Stimulated activated naive CD8-positive, alpha-beta T cell treated with anti-CD3 and anti-CD28 coated beads, Interleukin-15, Interleukin-2, amounts not matched to agents 100 U/mL and 50 U/mL, for 24 hours (primary cell): Measurements from ENCODE around the gene PCDHGB4.
"Not testable (repeated sequence)": the region's sequence is repeated elsewhere in the genome, so short reads cannot be mapped to it uniquely, and the experiment has no call there.

Source experiments
- ATAC-seq: fragments of 150-1000 bp; cut with Tn5 transposase; one replicate; pipeline ENCODE4 v1.10.0; 2021
- DNase-seq: peaks from one replicate; pipeline ENCODE4 v3.0.0; 2021

The PCDHGB4 gene

DNA sequence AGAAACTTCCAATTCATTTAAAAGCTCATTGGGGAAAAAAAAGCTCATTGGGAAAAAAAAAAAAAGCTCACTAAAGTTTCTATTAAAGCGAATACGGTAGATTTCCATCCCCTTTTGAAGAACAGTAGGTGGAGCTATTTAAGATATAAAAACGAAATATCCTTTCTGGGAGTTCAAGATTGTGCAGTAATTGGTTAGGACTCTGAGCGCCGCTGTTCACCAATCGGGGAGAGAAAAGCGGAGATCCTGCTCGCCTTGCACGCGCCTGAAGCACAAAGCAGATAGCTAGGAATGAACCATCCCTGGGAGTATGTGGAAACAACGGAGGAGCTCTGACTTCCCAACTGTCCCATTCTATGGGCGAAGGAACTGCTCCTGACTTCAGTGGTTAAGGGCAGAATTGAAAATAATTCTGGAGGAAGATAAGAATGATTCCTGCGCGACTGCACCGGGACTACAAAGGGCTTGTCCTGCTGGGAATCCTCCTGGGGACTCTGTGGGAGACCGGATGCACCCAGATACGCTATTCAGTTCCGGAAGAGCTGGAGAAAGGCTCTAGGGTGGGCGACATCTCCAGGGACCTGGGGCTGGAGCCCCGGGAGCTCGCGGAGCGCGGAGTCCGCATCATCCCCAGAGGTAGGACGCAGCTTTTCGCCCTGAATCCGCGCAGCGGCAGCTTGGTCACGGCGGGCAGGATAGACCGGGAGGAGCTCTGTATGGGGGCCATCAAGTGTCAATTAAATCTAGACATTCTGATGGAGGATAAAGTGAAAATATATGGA lies 43.0 kb downstream of the PCDHGB4 start, which contains the start of gene PCDHGA12:
TSS of gene PCDHGA12 (plus strand) at position 176 of the 782 bp plus-strand sequence. CDS start at position 429, 253 bp downstream.
- no peak for ATAC-seq
- no peak for DNase-seq

DNA sequence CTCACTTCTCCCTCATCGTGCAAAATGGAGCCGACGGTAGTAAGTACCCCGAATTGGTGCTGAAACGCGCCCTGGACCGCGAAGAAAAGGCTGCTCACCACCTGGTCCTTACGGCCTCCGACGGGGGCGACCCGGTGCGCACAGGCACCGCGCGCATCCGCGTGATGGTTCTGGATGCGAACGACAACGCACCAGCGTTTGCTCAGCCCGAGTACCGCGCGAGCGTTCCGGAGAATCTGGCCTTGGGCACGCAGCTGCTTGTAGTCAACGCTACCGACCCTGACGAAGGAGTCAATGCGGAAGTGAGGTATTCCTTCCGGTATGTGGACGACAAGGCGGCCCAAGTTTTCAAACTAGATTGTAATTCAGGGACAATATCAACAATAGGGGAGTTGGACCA lies 43.8 kb downstream of the PCDHGB4 start:
- ATAC-seq (no peak), DNase-seq (no peak)

DNA sequence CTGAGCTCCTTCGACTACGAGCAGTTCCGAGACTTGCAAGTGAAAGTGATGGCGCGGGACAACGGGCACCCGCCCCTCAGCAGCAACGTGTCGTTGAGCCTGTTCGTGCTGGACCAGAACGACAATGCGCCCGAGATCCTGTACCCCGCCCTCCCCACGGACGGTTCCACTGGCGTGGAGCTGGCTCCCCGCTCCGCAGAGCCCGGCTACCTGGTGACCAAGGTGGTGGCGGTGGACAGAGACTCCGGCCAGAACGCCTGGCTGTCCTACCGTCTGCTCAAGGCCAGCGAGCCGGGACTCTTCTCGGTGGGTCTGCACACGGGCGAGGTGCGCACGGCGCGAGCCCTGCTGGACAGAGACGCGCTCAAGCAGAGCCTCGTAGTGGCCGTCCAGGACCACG lies 44.8 kb downstream of the PCDHGB4 start:
- not testable (repeated sequence) for DNase-seq, ATAC-seq

DNA sequence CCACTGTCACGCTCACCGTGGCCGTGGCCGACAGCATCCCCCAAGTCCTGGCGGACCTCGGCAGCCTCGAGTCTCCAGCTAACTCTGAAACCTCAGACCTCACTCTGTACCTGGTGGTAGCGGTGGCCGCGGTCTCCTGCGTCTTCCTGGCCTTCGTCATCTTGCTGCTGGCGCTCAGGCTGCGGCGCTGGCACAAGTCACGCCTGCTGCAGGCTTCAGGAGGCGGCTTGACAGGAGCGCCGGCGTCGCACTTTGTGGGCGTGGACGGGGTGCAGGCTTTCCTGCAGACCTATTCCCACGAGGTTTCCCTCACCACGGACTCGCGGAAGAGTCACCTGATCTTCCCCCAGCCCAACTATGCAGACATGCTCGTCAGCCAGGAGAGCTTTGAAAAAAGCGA lies 45.2 kb downstream of the PCDHGB4 start:
- not testable (repeated sequence) for ATAC-seq

DNA sequence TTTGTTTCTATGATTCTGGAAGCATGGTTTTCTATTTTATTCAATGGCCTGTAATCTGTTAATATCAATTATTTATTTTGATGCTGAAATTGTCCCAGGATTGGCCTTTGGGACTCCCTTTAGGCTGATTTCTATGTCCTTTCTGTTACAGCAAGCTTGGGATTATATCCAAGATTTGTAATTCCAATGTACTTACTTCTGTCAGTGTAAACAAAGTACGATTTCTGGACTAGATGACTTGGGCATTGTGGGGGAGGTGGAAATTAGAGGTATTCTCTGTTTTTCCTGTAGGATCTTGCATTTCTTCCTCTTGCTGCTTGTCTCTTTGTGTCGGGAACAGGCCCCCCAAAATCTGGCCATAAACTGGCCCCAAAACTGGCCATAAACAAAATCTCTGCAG lies 46.5 kb downstream of the PCDHGB4 start:
- ATAC-seq: no peak
- no peak for DNase-seq

More for the DNA sequence above, 45.2 kb downstream of the PCDHGB4 start:
- DNase-seq: not testable (repeated sequence)

DNA sequence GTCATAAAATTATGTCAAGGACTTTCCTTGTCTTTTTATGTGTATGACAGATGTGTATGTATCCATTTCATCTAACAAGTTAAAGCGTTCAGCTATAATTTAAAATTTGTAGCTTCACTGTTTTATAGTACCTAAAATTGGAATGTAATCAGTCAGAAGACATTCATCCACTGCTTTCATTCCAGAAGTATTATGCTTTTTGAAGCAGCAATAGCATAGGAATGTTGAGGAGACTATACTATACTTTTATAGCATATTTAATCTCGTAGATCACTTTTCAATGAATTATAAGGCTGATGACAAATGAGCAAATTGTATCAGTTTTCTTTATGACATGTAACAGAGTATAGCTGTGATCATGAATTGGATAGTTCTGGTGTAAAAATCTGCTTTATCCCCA lies 49.7 kb downstream of the PCDHGB4 start:
- DNase-seq (no peak), ATAC-seq (no peak)

DNA sequence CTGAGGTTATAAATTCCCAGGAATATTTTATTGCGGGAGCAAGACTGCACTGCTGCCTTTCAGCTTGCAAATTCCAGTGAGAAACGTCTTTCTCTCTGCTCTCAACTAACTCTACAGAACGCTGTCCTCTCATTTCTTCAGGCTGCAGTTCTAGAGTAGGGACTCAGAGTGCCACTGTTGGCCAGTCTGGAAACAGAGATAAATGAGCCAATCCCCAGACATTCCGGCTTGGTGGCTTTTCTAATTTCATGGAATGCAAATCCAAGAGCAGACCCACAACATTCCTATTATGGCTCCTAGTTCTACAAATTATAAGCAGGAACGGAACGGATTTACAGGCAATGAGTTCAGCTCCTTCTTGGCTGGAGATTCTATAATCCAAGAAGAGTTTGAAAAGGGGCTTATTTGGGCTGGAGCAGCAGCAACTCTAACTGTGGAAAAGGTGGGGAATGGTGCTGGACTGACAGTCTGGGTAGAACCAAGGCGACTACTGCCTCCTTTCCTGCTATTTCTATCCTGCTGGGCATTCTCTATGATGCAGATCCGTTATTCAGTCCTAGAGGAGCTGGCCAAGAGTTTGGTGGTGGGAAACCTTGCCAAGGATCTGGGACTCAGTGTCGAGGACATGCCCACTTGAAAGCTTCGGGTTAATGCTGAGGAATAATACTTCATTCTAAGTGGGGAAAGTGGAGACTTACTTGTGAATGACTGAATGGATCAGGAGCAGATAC lies 52.1 kb downstream of the PCDHGB4 start:
- no peak for ATAC-seq
- no peak for DNase-seq
